Activated T-cell treated with anti-CD3 and anti-CD28 coated beads, Interleukin-2, amount 50 U/mL, for 72 hours (primary cell): ENCODE data around the gene QPCT. TPM values are rescaled to one million over a fixed set of nuclear protein-coding genes. Genes with fewer than 3 reads are reported as not detected.
"Not testable (repeated sequence)": the region's sequence is repeated elsewhere in the genome, so short reads cannot be mapped to it uniquely, and the experiment has no call there.

Experiments used
- ATAC-seq, 2 donors: fragments of 150-1000 bp; cut with Tn5 transposase; replicated peaks in 1 of 2; 2 replicates each; pipeline ENCODE4 v1.10.0; 2021; ENCODE audit warnings: moderate library complexity in 2 of 2, mild to moderate bottlenecking in 1 of 2
- DNase-seq, 2 donors: peaks; one replicate each; pipeline ENCODE4 v3.0.0; 2021 to 2022; ENCODE audit warnings: mixed read lengths in 1 of 2
- H3K27ac Mint-ChIP-seq: one replicate; pipeline ENCODE4 v1.8.0; 2022; ENCODE audit warnings: mild to moderate bottlenecking, moderate library complexity, mixed read lengths
- H3K27me3 Mint-ChIP-seq: one replicate; pipeline ENCODE4 v1.8.0; 2022; ENCODE audit warnings: low read depth, mixed read lengths
- H3K36me3 Mint-ChIP-seq, 2 donors: one replicate each; pipeline ENCODE4 v1.8.0; 2022; ENCODE audit warnings: mixed read lengths in 2 of 2, mild to moderate bottlenecking in 1 of 2; ENCODE audit not compliant: insufficient read depth in 2 of 2
- H3K4me1 Mint-ChIP-seq: one replicate; pipeline ENCODE4 v1.8.0; 2022; ENCODE audit warnings: low read depth, mixed read lengths
- H3K4me3 Mint-ChIP-seq, 2 donors: one replicate each; pipeline ENCODE4 v1.8.0; 2022; ENCODE audit warnings: mild to moderate bottlenecking in 2 of 2, mixed read lengths in 2 of 2, moderate library complexity in 2 of 2
- H3K9me3 Mint-ChIP-seq, 2 donors: one replicate each; pipeline ENCODE4 v1.8.0; 2022; ENCODE audit warnings: mixed read lengths in 2 of 2
- total RNA-seq, 2 donors: library from RNA; stranded (reverse); gene quantifications; one replicate each; pipeline ENCODE4 v1.2.3, GENCODE V29; 2022

The QPCT gene
- total RNA-seq: under 1 TPM; 0.35 to 0.70 TPM

DNA sequence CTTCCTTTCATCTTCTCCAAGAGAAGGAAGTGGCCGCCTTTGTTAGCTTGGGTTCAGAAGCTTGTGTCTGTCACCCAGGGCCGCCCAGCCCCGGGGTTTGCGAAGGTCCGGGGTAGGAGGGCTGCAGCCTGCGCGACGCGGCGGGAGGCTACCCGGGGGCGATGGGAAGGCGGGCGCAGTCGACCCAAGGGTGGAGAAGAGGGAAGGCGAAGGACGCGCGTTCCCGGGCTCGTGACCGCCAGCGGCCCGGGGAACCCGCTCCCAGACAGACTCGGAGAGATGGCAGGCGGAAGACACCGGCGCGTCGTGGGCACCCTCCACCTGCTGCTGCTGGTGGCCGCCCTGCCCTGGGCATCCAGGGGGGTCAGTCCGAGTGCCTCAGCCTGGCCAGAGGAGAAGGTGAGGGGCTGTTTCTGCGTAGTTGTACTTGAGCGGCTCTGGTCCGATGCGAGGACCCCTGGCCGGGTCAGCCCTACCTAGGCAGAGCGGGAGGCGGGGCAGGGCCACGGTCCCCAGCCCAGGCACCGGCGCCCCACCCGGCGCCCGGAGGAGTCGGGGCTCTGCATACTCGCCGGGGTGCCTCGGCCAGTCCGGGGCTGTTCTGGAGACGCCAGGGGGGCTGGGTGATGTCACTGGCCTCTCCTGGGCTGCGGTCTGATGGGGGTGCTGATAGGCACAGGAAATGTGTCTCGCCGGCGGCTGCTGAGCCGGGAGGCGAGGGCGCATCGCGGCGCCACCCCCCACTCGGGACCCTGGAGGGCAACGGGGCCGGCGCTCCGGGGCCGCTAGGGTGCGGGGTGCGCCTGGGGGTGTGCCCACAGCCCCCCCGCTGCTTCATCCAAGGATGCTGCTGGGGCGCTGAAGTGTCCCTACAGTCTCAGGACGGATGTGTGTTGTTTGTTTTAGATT, at the start of gene QPCT:
QPCT (plus strand) TSS at position 178 of the 909 bp plus-strand sequence; CDS start at position 280, 102 bp downstream.
- DNase-seq (peak; percentile 53 to 58), ATAC-seq (peak; percentile 89 to 91)
- no peak within 1 kb of the TSS for H3K27ac Mint-ChIP-seq
- H3K4me3 Mint-ChIP-seq: peak within 1 kb of the TSS; percentile 84 to 89
- H3K36me3 Mint-ChIP-seq: no peaks in the 10 kb centered on the region
- peaks cover 74% of the 10 kb centered on the region for H3K27me3 Mint-ChIP-seq
- peaks cover 15% of the 10 kb centered on the region for H3K4me1 Mint-ChIP-seq
- H3K9me3 Mint-ChIP-seq: no peaks in the 10 kb centered on the region

DNA sequence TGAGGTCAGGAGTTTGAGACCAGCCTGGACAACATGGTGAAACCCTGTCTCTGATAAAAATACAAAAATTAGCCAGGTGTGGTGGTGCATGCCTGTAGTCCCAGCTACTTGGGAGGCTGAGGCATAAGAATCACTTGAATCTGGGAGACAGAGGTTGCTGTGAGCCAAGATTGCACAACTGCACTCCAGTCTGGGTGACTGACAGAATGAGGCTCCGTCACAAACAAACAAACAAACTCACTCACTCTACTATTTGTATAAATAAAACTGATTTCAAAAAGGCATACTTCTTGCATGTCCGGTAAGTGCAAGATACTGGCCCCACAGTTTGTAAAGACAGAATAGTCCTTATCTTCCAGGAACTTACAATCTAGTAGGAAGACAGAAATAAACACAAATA, 49.6 kb upstream of the QPCT start:
- ATAC-seq, H3K27me3 Mint-ChIP-seq: not testable (repeated sequence)

DNA sequence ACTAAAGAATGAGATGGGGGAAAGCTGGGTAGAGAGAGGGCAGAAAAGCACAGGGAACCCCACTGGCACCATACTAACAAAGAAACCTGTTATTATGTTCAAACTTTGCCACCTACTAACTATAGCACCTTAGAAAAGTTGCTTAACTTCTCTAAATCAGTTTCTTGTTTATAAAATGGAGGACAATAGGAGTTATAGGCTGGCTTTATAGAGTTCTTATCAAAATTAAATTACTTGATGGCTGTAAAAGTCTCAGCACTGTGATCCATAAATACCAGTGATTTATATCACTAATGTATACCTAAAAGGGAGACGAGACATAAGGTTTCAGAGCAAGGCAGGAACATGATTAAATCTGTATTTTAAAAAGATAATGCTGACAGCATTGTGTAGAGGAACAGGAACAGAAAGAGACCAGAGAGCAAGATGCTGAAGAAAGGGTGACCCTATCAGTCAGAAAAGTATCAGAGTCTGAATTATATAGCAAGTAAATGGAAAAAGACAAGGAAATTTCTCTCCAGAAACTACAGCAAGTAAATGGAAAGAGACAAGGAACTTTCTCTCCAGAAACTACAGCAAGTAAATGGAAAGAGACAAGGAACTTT, 48.9 kb upstream of the QPCT start:
- H3K9me3 Mint-ChIP-seq: no peaks in the 10 kb centered on the region
- no peaks in the 10 kb centered on the region for H3K27me3 Mint-ChIP-seq
- DNase-seq (no peak), ATAC-seq (no peak)
- no peak overlapping the region for H3K4me3 Mint-ChIP-seq
- peaks cover 18% of the 10 kb centered on the region for H3K4me1 Mint-ChIP-seq
- no peak overlapping the region for H3K27ac Mint-ChIP-seq
- peaks cover 0 to 2% of the 10 kb centered on the region in 2 donors for H3K36me3 Mint-ChIP-seq

More for the DNA sequence above, 49.6 kb upstream of the QPCT start:
- not testable (repeated sequence) for H3K36me3 Mint-ChIP-seq, H3K4me3 Mint-ChIP-seq, DNase-seq, H3K9me3 Mint-ChIP-seq, H3K27ac Mint-ChIP-seq
- peaks cover 18% of the 10 kb centered on the region for H3K4me1 Mint-ChIP-seq

DNA sequence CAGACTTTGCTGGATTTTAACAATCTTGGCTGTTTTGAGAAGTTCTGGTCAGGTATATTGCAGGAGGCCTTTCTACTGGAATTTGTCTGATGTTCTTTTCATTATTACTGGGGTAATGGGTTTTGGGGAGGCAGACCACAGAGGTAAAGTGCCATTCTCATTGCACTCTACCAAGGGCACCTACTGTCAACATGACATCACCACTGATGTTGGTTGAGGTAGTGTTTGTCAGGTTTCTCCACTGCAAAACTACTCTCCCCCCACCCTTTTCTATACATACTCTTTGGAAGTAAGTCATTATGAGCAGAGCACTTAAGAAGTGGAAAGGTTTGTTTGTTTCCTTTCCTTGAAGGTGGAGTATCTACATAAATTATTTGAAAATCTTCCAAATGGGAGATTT, 46.8 kb upstream of the QPCT start:
- Mint-ChIP-seq H3K4me1 (peaks cover 18% of the 10 kb centered on the region), H3K9me3 (no peaks in the 10 kb centered on the region), H3K27me3 (no peaks in the 10 kb centered on the region), H3K4me3 (no peak overlapping the region), H3K27ac (no peak overlapping the region), H3K36me3 (no peaks in the 10 kb centered on the region)
- no peak for ATAC-seq
- no peak for DNase-seq

DNA sequence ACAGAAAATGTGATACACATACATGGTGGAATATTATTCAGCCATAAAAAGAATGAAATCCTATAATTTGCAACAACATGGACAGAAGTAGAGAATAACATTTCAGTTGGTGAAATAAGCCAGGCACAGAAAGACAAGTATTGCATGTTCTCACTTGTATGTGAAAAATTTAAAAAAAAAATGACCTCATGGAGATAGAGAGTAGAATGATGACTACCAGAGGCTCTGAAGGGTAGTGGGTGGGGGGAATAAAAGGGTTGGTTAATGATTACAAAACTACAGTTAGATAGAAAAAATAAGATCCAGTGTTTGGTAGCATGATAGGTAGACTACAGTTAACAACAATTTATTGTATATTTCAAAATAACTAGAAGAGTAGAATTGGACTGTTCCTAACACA, 44.3 kb upstream of the QPCT start:
- peaks cover 16% of the 10 kb centered on the region for H3K4me1 Mint-ChIP-seq
- ATAC-seq: no peak

DNA sequence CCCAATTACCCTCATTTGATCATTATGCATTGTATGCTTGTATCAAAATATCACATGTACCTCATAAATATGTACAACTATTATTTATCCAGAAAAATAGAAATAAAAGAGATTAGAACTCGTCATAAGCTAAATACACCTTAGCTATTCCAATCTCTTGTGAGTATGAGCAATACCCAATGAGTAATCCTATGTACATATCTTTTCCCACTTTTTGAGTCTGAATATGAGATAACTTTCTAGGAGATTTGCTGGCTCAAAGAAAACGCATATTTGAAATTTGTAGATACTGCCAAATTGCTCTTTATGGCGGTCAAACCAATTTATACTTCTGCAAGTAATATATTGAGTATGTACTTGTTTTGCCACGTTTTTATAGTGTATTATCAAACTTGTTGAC, 43.9 kb upstream of the QPCT start:
- Mint-ChIP-seq H3K27me3 (no peaks in the 10 kb centered on the region), H3K4me1 (peaks cover 16% of the 10 kb centered on the region), H3K27ac (no peak overlapping the region), H3K36me3 (no peaks in the 10 kb centered on the region), H3K9me3 (no peaks in the 10 kb centered on the region), H3K4me3 (no peak overlapping the region)
- no peak for DNase-seq
- ATAC-seq: no peak

More for the DNA sequence above, 44.3 kb upstream of the QPCT start:
- H3K9me3 Mint-ChIP-seq: no peaks in the 10 kb centered on the region
- H3K27me3 Mint-ChIP-seq: no peaks in the 10 kb centered on the region
- H3K27ac Mint-ChIP-seq: peak overlapping the region; percentile 12
- no peak for DNase-seq
- H3K4me3 Mint-ChIP-seq: no peak overlapping the region
- no peaks in the 10 kb centered on the region for H3K36me3 Mint-ChIP-seq

DNA sequence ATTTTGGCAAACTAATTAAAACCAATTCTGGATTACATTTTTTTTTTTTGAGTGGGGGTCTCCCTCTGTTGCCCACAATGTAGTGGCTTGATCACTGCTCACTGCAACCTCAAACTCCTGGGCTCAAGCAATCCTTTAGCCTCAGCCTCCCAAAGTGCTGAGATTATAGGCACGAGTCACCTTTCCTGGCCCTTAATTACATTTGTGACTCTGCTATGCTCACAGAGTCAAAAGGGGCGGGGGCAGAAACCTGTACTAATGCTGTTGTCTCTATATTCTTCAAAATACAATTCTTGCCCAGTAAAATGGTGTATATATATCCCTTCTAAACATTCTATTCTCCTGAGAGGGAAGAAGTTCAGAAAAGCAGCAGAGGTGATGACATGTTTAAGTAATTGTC, 43.0 kb upstream of the QPCT start:
- DNase-seq: no peak
- Mint-ChIP-seq H3K4me3 (no peak overlapping the region), H3K36me3 (no peaks in the 10 kb centered on the region), H3K4me1 (peaks cover 20% of the 10 kb centered on the region), H3K27ac (no peak overlapping the region), H3K27me3 (no peaks in the 10 kb centered on the region), H3K9me3 (no peaks in the 10 kb centered on the region)
- no peak for ATAC-seq

DNA sequence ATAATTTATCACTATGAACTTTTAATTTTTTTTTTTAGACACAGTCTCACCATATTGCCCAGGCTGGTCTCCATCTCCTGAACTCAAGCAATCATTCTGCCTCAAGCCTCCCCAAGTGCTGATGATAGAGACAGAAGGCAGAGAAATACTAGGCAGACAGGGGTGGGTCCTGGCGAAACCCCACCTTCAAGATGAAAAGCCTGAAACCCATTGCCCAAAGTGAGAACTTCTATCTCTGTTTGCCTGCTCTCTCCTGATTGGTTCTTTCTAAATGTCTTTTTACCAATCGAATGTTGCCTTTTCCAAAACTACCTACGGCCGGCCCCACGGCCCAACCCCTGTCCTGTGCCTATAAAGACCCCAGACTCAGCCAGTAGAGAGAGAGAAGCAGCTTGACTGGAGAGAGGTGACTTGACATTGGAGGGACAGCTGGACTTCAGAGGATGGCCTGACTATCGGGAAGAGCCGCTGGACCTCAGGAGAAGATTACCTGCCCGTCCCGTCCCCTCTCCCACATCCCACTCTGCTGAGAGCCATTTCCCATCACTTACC, 41.7 kb upstream of the QPCT start:
- no peak for ATAC-seq
- H3K4me1 Mint-ChIP-seq: peaks cover 28% of the 10 kb centered on the region
- H3K4me3 Mint-ChIP-seq: no peak overlapping the region
- no peaks in the 10 kb centered on the region for H3K36me3 Mint-ChIP-seq
- H3K27me3 Mint-ChIP-seq: no peaks in the 10 kb centered on the region
- no peak for DNase-seq
- no peaks in the 10 kb centered on the region for H3K9me3 Mint-ChIP-seq
- H3K27ac Mint-ChIP-seq: no peak overlapping the region

DNA sequence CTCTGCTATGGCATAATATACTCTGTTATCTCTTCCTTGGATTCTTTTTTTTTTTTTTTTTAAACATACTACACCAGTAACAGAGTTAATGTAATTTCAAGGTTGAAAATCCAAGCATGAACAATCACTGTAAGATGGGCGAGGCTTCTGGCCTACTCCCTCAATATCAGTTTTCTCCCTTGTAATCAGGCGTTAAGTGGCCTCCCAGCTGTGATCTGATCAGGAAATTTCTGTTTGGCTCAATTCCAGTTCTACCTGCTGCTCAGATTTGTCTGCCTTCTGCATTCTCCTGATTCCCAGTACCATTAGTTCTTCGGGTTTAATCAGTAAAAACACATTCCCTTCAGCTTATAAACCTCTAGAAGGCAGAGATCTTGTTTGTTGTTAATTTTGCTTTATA, 38.4 kb upstream of the QPCT start:
- Mint-ChIP-seq H3K4me1 (peaks cover 31% of the 10 kb centered on the region), H3K36me3 (no peaks in the 10 kb centered on the region), H3K9me3 (no peaks in the 10 kb centered on the region), H3K4me3 (no peak overlapping the region), H3K27me3 (no peaks in the 10 kb centered on the region), H3K27ac (no peak overlapping the region)
- no peak for DNase-seq
- no peak for ATAC-seq

DNA sequence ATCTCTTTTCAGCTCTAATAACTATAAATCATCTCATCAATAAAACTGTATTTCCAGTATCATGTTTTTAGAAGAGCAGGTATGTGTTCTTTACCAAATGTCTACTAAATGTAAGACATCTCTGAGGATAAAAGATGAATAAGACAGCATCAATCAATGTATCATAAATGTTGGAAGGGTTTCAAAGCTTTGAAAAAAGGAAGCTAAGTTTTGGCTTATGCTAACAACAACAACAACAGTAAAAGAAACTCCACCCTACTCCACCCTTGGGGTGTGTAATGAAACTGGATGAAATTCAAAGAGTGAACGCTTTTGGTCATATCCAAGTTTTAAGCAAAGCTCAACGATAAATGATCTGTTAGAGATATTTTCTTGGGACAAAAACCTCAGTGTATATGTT, 36.9 kb upstream of the QPCT start:
- H3K9me3 Mint-ChIP-seq: no peaks in the 10 kb centered on the region
- peaks cover 39% of the 10 kb centered on the region for H3K4me1 Mint-ChIP-seq
- ATAC-seq (no peak), DNase-seq (no peak)
- H3K27me3 Mint-ChIP-seq: no peaks in the 10 kb centered on the region
- no peak overlapping the region for H3K4me3 Mint-ChIP-seq
- no peak overlapping the region for H3K27ac Mint-ChIP-seq
- no peaks in the 10 kb centered on the region for H3K36me3 Mint-ChIP-seq

DNA sequence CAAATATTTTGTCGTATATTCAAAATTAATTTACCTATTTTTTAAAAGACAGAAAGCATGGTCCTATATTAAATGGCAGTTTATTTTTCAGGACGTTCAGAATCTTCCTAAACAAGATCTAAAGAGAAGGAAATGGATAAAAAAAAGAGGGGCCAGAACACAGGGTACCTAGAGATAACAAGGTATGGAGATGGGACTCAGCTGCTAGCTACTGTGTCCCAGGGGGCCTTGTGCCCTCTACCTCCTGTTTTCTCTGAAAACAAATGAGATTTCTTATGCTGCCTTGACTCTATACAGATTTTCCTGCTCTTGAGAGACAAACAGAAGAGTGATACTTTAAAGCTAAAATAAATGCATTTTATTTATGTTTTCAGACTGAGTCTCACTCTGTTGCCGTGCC, 29.1 kb upstream of the QPCT start:
- no peak for ATAC-seq

DNA sequence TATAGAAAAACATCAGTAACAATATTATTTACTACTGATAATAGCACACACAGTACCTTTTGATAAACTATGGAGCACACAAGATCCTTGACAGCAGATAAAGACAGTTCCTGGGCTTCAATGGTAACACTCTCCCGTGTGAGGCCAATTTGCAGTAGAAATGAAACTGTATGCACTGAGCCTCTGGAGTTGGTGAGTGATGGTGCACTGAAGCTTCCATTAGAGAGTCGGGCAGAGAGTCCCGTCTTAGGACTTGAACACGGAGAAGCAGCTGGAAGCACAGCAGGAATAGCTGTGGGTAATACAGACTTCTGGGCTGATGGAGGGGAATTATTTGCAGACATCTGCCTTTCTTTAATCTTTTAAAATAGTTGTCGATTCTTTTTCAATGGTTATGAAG, 28.2 kb upstream of the QPCT start:
- Mint-ChIP-seq H3K27me3 (peaks cover 6% of the 10 kb centered on the region), H3K36me3 (peaks cover 3 to 4% of the 10 kb centered on the region in 2 donors), H3K27ac (no peak overlapping the region), H3K4me1 (peaks cover 64% of the 10 kb centered on the region), H3K9me3 (no peaks in the 10 kb centered on the region), H3K4me3 (no peak overlapping the region)
- ATAC-seq (no peak), DNase-seq (no peak)

More for the DNA sequence above, 29.1 kb upstream of the QPCT start:
- no peak overlapping the region for H3K27ac Mint-ChIP-seq
- DNase-seq: no peak
- peaks cover 3 to 4% of the 10 kb centered on the region in 2 donors for H3K36me3 Mint-ChIP-seq
- peak overlapping the region in 1 of 2 donors; percentile 14 for H3K4me3 Mint-ChIP-seq
- H3K4me1 Mint-ChIP-seq: peaks cover 68% of the 10 kb centered on the region
- peaks cover 6% of the 10 kb centered on the region for H3K27me3 Mint-ChIP-seq
- no peaks in the 10 kb centered on the region for H3K9me3 Mint-ChIP-seq

DNA sequence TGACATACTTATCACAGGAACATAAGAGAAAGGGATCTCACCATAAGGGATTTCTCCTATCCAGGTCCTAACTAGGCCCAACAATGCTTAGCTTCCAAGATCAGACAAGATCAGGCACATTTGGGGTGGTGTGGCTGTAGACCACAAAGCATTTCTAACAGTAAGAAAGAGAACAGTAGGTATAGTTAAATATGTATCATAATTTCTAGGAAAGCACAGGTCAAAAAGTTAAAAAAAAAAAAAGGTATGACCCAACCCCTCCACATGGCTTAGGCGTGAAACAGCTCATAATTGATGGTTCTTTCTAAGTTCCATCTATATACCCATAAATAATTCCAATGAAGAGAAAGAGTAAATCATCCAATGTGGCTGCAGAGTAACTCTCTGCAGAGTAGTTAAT, 26.7 kb upstream of the QPCT start:
- H3K27ac Mint-ChIP-seq: no peak overlapping the region
- no peaks in the 10 kb centered on the region for H3K9me3 Mint-ChIP-seq
- ATAC-seq (peak; percentile 79 to 83), DNase-seq (peak in 1 of 2 donors; percentile 26)
- H3K36me3 Mint-ChIP-seq: peaks cover 3 to 4% of the 10 kb centered on the region in 2 donors
- peak overlapping the region; percentile 11 to 63 for H3K4me3 Mint-ChIP-seq
- H3K4me1 Mint-ChIP-seq: peaks cover 70% of the 10 kb centered on the region
- peaks cover 6% of the 10 kb centered on the region for H3K27me3 Mint-ChIP-seq
